Measurements from ENCODE around the gene ANKRD36B.
"Not testable (repeated sequence)": the region's sequence is repeated elsewhere in the genome, so short reads cannot be mapped to it uniquely, and the experiment has no call there.

- not testable (repeated sequence) for TF ChIP-seq CTCF (conservative IDR thresholded peaks at IDR 0.05 in 1 of 2, IDR thresholded peaks at IDR 0.05 in 1 of 2; ENCODE audit: extremely low read depth in 1 of 2, insufficient read depth in 1 of 2, low read depth in 1 of 2, low read length in 2 of 2); EZH2 (IDR thresholded peaks at IDR 0.05; ENCODE audit: borderline replicate concordance, low read length)
Observed at GRCh38 chr2:97625354-97626048, 35.8 kb upstream of the ANKRD36B start.

All from mammary epithelial cell (primary cell).